Loucy (cell line): ENCODE results near the gene CFAP54.

ENCODE experiments used
- CTCF ChIP-seq: fragments of 200-600 bp; sonication (generic); conservative IDR thresholded peaks from 2 replicates; pipeline ENCODE4 v1.5.1; 2014; ENCODE audit warnings: mild to moderate bottlenecking, antibody characterized with exemption, low read length
- EZH2phosphoT487 ChIP-seq: fragments of 200-600 bp; IDR thresholded peaks from 2 replicates; pipeline ENCODE4 v1.6.1; 2018; ENCODE audit warnings: antibody characterized with exemption, mild to moderate bottlenecking, moderate library complexity, borderline replicate concordance

DNA sequence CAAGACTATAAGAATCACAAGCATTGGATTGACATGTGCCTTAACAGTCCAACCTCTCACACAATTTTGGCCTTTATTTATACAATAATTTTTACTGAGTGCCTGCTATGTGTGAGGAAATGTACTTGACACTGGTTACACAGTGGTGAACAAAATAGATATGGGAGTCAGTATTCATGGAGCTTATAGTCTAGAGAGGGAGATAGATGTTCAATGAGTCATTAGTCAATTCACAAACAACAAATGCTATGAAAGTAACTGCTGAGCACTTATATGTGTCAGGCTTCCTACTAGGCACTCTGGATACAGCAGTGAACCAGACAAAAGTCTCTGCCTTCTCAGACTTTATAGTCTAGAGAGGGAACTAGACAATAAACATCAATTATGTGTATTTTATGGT is 3.7 kb downstream of the CFAP54 start:
- no peak for TF ChIP-seq CTCF
- TF ChIP-seq EZH2phosphoT487: no peak
